ENCODE results near the gene WASF3.

Gene WASF3

GRCh38 chr13:26621731-26622401 is 64.4 kb downstream of the WASF3 start:
- Histone ChIP-seq H3K9ac (ENCODE audit: low read depth, low read length) (no peak overlapping the region), H3K79me2 (ENCODE audit: insufficient read depth, low read length) (no peaks in the 10 kb centered on the region), H3K9me3 (ENCODE audit: insufficient read depth, low read length, severe bottlenecking) (peaks cover 11% of the 10 kb centered on the region), H2AFZ (ENCODE audit: low read depth, low read length) (no peak overlapping the region), H4K20me1 (ENCODE audit: insufficient read depth, low read length) (no peaks in the 10 kb centered on the region), H3K36me3 (ENCODE audit: insufficient read depth, low read length) (no peaks in the 10 kb centered on the region), H3K27me3 (ENCODE audit: insufficient read depth, low read length, poor library complexity) (peaks cover 4% of the 10 kb centered on the region), H3K27ac (ENCODE audit: low read length) (no peak overlapping the region), H3K4me1 (ENCODE audit: insufficient read depth, low read length) (0 out of 2 replicates have a peak, but pooled peaks cover 5% of the 10 kb centered on the region), H3K4me3 (ENCODE audit: low read depth in 1 of 2, low read length in 2 of 2) (no peak overlapping the region), H3K4me2 (ENCODE audit: insufficient read depth, low read length) (no peak overlapping the region)
- ATAC-seq (ENCODE audit: insufficient read depth, low read depth) (no peak), DNase-seq (no peak)
- TF ChIP-seq EZH2 (IDR thresholded peaks at IDR 0.05; ENCODE audit: borderline replicate concordance, low read depth, low read length, severe bottlenecking), result no peak
- no peak for TF ChIP-seq CTCF (IDR thresholded peaks at IDR 0.05; ENCODE audit: borderline replicate concordance, extremely low read depth, low read length, poor library complexity, severe bottlenecking)

- no peak overlapping the region for H3K27ac ChIP-seq (ENCODE audit: low read length)
- H3K27me3 ChIP-seq (ENCODE audit: insufficient read depth, low read length, poor library complexity), result peaks cover 4% of the 10 kb centered on the region
- TF ChIP-seq CTCF (IDR thresholded peaks at IDR 0.05; ENCODE audit: borderline replicate concordance, extremely low read depth, low read length, poor library complexity, severe bottlenecking) (no peak), EZH2 (IDR thresholded peaks at IDR 0.05; ENCODE audit: borderline replicate concordance, low read depth, low read length, severe bottlenecking) (no peak)
- H2AFZ ChIP-seq (ENCODE audit: low read depth, low read length), result no peak overlapping the region
- no peaks in the 10 kb centered on the region for H3K36me3 ChIP-seq (ENCODE audit: insufficient read depth, low read length)
- no peak for DNase-seq
- no peaks in the 10 kb centered on the region for H3K79me2 ChIP-seq (ENCODE audit: insufficient read depth, low read length)
- no peaks in the 10 kb centered on the region for H4K20me1 ChIP-seq (ENCODE audit: insufficient read depth, low read length)
- no peak for ATAC-seq (ENCODE audit: insufficient read depth, low read depth)
- H3K9ac ChIP-seq (ENCODE audit: low read depth, low read length), result no peak overlapping the region
- no peak overlapping the region for H3K4me2 ChIP-seq (ENCODE audit: insufficient read depth, low read length)
- peaks cover 11% of the 10 kb centered on the region for H3K9me3 ChIP-seq (ENCODE audit: insufficient read depth, low read length, severe bottlenecking)
- H3K4me1 ChIP-seq (ENCODE audit: insufficient read depth, low read length), result 0 out of 2 replicates have a peak, but pooled peaks cover 5% of the 10 kb centered on the region
- no peak overlapping the region for H3K4me3 ChIP-seq (ENCODE audit: low read depth in 1 of 2, low read length in 2 of 2)
These were observed 65.6 kb downstream of the WASF3 start for GRCh38 chr13:26623125-26623524.

GRCh38 chr13:26624572-26624971 is 67.1 kb downstream of the WASF3 start:
- no peak for ATAC-seq (ENCODE audit: insufficient read depth, low read depth)
- Histone ChIP-seq H3K9me3 (ENCODE audit: insufficient read depth, low read length, severe bottlenecking) (peaks cover 11% of the 10 kb centered on the region), H3K27ac (ENCODE audit: low read length) (no peak overlapping the region), H4K20me1 (ENCODE audit: insufficient read depth, low read length) (no peaks in the 10 kb centered on the region), H3K4me1 (ENCODE audit: insufficient read depth, low read length) (no peaks in the 10 kb centered on the region), H3K4me2 (ENCODE audit: insufficient read depth, low read length) (no peak overlapping the region), H2AFZ (ENCODE audit: low read depth, low read length) (no peak overlapping the region), H3K9ac (ENCODE audit: low read depth, low read length) (no peak overlapping the region), H3K4me3 (ENCODE audit: low read depth in 1 of 2, low read length in 2 of 2) (no peak overlapping the region), H3K27me3 (ENCODE audit: insufficient read depth, low read length, poor library complexity) (peaks cover 8% of the 10 kb centered on the region), H3K79me2 (ENCODE audit: insufficient read depth, low read length) (no peaks in the 10 kb centered on the region), H3K36me3 (ENCODE audit: insufficient read depth, low read length) (no peaks in the 10 kb centered on the region)
- no peak for DNase-seq
- no peak for TF ChIP-seq CTCF (IDR thresholded peaks at IDR 0.05; ENCODE audit: borderline replicate concordance, extremely low read depth, low read length, poor library complexity, severe bottlenecking)

Measured in DND-41 (cell line).